Adipocyte (in vitro differentiated cells): ENCODE results near the gene NPDC1.
A peak's percentile ranks its signal among the peaks of the same experiment; 100 is the strongest.

Experiments used
- DNase-seq: peaks from one replicate; pipeline ENCODE4 v3.0.0-alpha.2; 2015; ENCODE audit warnings: low read depth
- H3K27me3 ChIP-seq: replicated peaks from 2 replicates; pipeline ENCODE4 v1.7.0; 2013; ENCODE audit warnings: mild to moderate bottlenecking, low read length, moderate library complexity; ENCODE audit not compliant: control insufficient read depth, insufficient read depth
- H3K36me3 ChIP-seq: 2 replicates; pipeline ENCODE4 v1.7.0; 2013; ENCODE audit warnings: low read length, mild to moderate bottlenecking, moderate library complexity; ENCODE audit not compliant: control insufficient read depth, insufficient read depth, severe bottlenecking
- H3K4me1 ChIP-seq: 2 replicates; pipeline ENCODE4 v1.7.0; 2013; ENCODE audit warnings: mild to moderate bottlenecking, low read length, moderate library complexity; ENCODE audit not compliant: control insufficient read depth, insufficient read depth
- H3K4me3 ChIP-seq: 2 replicates; pipeline ENCODE4 v1.7.0; 2013; ENCODE audit warnings: mild to moderate bottlenecking, low read length, moderate library complexity
- H3K9ac ChIP-seq: 2 replicates; pipeline ENCODE4 v1.7.0; 2013; ENCODE audit warnings: mild to moderate bottlenecking, low read length, moderate library complexity
- H3K9me3 ChIP-seq: 2 replicates; pipeline ENCODE4 v1.7.0; 2013; ENCODE audit warnings: mild to moderate bottlenecking, low read length, moderate library complexity; ENCODE audit not compliant: control insufficient read depth

Gene NPDC1

GRCh38 chr9:137001857-137002645 is 43.9 kb downstream of the NPDC1 start:
- Histone ChIP-seq H3K9me3 (no peaks in the 10 kb centered on the region), H3K36me3 (no peaks in the 10 kb centered on the region), H3K4me1 (peaks cover 21% of the 10 kb centered on the region), H3K4me3 (no peak overlapping the region), H3K27me3 (no peaks in the 10 kb centered on the region), H3K9ac (no peak overlapping the region)
- DNase-seq, result no peak

GRCh38 chr9:137000177-137000930 is 45.6 kb downstream of the NPDC1 start:
- peak overlapping the region; percentile 67 for H3K9ac ChIP-seq
- H3K9me3 ChIP-seq, result no peaks in the 10 kb centered on the region
- peaks cover 29% of the 10 kb centered on the region for H3K4me1 ChIP-seq
- H3K4me3 ChIP-seq, result no peak overlapping the region
- DNase-seq, result peak; percentile 75
- H3K27me3 ChIP-seq, result no peaks in the 10 kb centered on the region
- no peaks in the 10 kb centered on the region for H3K36me3 ChIP-seq

GRCh38 chr9:136997830-136998234 is 48.1 kb downstream of the NPDC1 start:
- Histone ChIP-seq H3K4me3 (no peak overlapping the region), H3K27me3 (no peaks in the 10 kb centered on the region), H3K4me1 (peaks cover 37% of the 10 kb centered on the region), H3K9ac (no peak overlapping the region), H3K36me3 (no peaks in the 10 kb centered on the region), H3K9me3 (no peaks in the 10 kb centered on the region)
- no peak for DNase-seq

- H3K4me1 ChIP-seq, result peaks cover 39% of the 10 kb centered on the region
- H3K36me3 ChIP-seq, result no peaks in the 10 kb centered on the region
- no peaks in the 10 kb centered on the region for H3K27me3 ChIP-seq
- DNase-seq, result no peak
- no peak overlapping the region for H3K4me3 ChIP-seq
- H3K9ac ChIP-seq, result no peak overlapping the region
- H3K9me3 ChIP-seq, result no peaks in the 10 kb centered on the region
These were observed 48.6 kb downstream of the NPDC1 start for GRCh38 chr9:136997371-136997770.

GRCh38 chr9:136996361-136997292 is 49.4 kb downstream of the NPDC1 start, which contains the start of gene CLIC3:
Gene CLIC3, minus strand, starts transcription at chr9:136996568. Its CDS starts 25 bp downstream, at chr9:136996543.
- Histone ChIP-seq H3K4me3 (peak within 1 kb of the TSS; percentile 59), H3K4me1 (peaks cover 39% of the 10 kb centered on the region), H3K9ac (peak within 1 kb of the TSS; percentile 79), H3K27me3 (no peaks in the 10 kb centered on the region), H3K36me3 (no peaks in the 10 kb centered on the region), H3K9me3 (no peaks in the 10 kb centered on the region)
- DNase-seq, result no peak

GRCh38 chr9:136995772-136996311 is 50.1 kb downstream of the NPDC1 start:
- peaks cover 39% of the 10 kb centered on the region for H3K4me1 ChIP-seq
- no peaks in the 10 kb centered on the region for H3K9me3 ChIP-seq
- peak overlapping the region; percentile 79 for H3K9ac ChIP-seq
- H3K4me3 ChIP-seq, result peak overlapping the region; percentile 59
- no peak for DNase-seq
- H3K36me3 ChIP-seq, result no peaks in the 10 kb centered on the region
- H3K27me3 ChIP-seq, result no peaks in the 10 kb centered on the region

- Histone ChIP-seq H3K9ac (peak overlapping the region; percentile 54), H3K27me3 (no peaks in the 10 kb centered on the region), H3K9me3 (no peaks in the 10 kb centered on the region), H3K36me3 (no peaks in the 10 kb centered on the region), H3K4me3 (peak overlapping the region; percentile 41), H3K4me1 (peaks cover 36% of the 10 kb centered on the region)
- no peak for DNase-seq
These were observed 50.6 kb downstream of the NPDC1 start for GRCh38 chr9:136995362-136995761.

GRCh38 chr9:136994888-136995230 is 51.1 kb downstream of the NPDC1 start:
- Histone ChIP-seq H3K27me3 (no peaks in the 10 kb centered on the region), H3K4me1 (peaks cover 31% of the 10 kb centered on the region), H3K9ac (peak overlapping the region; percentile 54), H3K4me3 (peak overlapping the region; percentile 41), H3K9me3 (no peaks in the 10 kb centered on the region), H3K36me3 (no peaks in the 10 kb centered on the region)
- no peak for DNase-seq

GRCh38 chr9:136994180-136994887 is 51.6 kb downstream of the NPDC1 start:
- DNase-seq, result no peak

GRCh38 chr9:136992819-136993369 is 53.1 kb downstream of the NPDC1 start:
- peak overlapping the region; percentile 84 for H3K9ac ChIP-seq
- no peak for DNase-seq
- no peaks in the 10 kb centered on the region for H3K36me3 ChIP-seq

More at GRCh38 chr9:136994180-136994887, 51.6 kb downstream of the NPDC1 start:
- no peaks in the 10 kb centered on the region for H3K9me3 ChIP-seq
- H3K27me3 ChIP-seq, result no peaks in the 10 kb centered on the region
- peaks cover 28% of the 10 kb centered on the region for H3K4me1 ChIP-seq
- H3K4me3 ChIP-seq, result no peak overlapping the region
- no peak overlapping the region for H3K9ac ChIP-seq
- H3K36me3 ChIP-seq, result no peaks in the 10 kb centered on the region

More at GRCh38 chr9:136992819-136993369, 53.1 kb downstream of the NPDC1 start:
- no peaks in the 10 kb centered on the region for H3K27me3 ChIP-seq
- no peaks in the 10 kb centered on the region for H3K9me3 ChIP-seq
- peaks cover 18% of the 10 kb centered on the region for H3K4me1 ChIP-seq
- H3K4me3 ChIP-seq, result peak overlapping the region; percentile 88
